Testis (tissue), 2 donors: ENCODE data around the gene DNAAF8.

Source experiments
- POLR2A ChIP-seq: fragments of 450-650 bp; IDR thresholded peaks from one replicate; pipeline ENCODE4 v1.6.1; 2017; ENCODE audit warnings: antibody characterized with exemption, mild to moderate bottlenecking, moderate library complexity
- TF ChIP-seq, protein P1 (sequence below), 3 experiments: fragments of 450-650 bp in 2 of 3; fragments of 200-600 bp in 1 of 3; sonication (generic) in 1 of 3; IDR thresholded peaks; one replicate each; pipeline ENCODE4 v1.5.1; 2016 to 2019; ENCODE audit warnings: antibody characterized with exemption in 3 of 3, mild to moderate bottlenecking in 2 of 3, moderate library complexity in 1 of 3

DNA sequence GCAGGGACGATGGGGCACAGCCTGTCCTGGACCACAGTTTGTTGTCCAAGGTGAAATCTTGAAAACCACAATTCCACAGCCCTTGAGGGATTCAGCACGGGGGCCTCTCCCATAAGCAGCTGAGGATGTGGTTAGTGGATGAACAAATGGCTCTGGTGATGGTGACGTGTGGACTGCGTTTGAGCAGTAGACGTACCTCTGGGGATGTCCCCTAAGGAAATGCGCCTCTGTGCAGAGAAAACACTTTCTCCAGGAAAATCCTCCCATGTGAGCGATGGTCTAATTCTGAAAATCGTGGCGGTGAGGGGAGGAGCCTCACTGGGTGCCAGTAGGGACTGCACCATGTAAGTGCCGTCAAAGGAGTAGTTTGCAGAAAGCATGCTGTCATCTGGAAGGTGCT is 56.5 kb downstream of the DNAAF8 start:
- TF ChIP-seq, protein P1, sequence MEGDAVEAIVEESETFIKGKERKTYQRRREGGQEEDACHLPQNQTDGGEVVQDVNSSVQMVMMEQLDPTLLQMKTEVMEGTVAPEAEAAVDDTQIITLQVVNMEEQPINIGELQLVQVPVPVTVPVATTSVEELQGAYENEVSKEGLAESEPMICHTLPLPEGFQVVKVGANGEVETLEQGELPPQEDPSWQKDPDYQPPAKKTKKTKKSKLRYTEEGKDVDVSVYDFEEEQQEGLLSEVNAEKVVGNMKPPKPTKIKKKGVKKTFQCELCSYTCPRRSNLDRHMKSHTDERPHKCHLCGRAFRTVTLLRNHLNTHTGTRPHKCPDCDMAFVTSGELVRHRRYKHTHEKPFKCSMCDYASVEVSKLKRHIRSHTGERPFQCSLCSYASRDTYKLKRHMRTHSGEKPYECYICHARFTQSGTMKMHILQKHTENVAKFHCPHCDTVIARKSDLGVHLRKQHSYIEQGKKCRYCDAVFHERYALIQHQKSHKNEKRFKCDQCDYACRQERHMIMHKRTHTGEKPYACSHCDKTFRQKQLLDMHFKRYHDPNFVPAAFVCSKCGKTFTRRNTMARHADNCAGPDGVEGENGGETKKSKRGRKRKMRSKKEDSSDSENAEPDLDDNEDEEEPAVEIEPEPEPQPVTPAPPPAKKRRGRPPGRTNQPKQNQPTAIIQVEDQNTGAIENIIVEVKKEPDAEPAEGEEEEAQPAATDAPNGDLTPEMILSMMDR (IDR thresholded peaks at IDR 0.05): no peak
- no peak for TF ChIP-seq POLR2A
